ENCODE measurements around the gene ZBTB26.

DNA sequence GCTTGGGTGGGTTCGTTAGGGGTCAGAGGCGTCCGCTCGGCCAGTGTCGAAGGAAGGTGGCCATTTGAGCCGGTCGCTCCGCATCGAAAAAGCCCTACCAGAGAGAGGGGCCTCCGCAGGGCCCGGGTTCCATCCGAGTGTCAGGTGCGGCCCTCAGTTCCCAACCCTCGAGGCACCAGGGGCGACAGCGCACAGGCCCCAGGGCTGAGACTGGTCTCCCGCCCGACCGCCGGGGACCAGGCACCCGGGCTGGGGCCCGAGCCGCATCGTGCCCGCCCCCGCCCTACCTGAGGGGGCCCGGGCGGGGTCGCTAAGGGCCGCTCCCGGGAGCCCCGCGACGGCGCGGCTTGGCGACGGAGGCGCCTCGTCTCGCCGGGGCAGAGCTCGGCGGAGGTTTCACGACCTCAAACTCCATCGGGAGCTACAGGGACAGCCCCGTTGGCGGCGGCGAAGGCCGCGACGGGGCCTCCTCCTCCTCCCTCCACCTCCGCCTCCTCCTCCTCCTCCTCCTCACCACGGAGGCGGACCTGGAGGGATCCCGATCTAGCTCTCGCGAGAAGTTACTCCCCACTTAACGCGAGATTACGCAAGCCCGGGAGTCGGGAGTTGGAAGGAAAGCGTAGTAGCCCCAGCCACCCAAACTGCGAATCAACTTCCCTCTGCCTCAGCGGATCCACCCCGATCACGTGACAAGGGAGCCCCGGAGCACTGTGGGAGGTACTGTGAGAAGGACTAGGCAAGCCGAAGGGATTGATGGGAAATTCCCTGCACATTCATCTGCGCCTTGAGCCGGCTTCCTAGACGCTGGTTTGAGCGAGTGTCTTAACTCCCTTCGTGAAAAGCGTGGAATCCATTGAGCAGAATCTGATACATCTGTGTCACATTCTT is 26.2 kb downstream of the ZBTB26 start, which contains the start of gene RC3H2:
- TF ChIP-seq, protein P1, sequence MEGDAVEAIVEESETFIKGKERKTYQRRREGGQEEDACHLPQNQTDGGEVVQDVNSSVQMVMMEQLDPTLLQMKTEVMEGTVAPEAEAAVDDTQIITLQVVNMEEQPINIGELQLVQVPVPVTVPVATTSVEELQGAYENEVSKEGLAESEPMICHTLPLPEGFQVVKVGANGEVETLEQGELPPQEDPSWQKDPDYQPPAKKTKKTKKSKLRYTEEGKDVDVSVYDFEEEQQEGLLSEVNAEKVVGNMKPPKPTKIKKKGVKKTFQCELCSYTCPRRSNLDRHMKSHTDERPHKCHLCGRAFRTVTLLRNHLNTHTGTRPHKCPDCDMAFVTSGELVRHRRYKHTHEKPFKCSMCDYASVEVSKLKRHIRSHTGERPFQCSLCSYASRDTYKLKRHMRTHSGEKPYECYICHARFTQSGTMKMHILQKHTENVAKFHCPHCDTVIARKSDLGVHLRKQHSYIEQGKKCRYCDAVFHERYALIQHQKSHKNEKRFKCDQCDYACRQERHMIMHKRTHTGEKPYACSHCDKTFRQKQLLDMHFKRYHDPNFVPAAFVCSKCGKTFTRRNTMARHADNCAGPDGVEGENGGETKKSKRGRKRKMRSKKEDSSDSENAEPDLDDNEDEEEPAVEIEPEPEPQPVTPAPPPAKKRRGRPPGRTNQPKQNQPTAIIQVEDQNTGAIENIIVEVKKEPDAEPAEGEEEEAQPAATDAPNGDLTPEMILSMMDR (IDR thresholded peaks at IDR 0.05) = peak in 2 of 3 experiments; percentile 2 to 6
- peak; percentile 96 to 99 for TF ChIP-seq POLR2AphosphoS5 (IDR thresholded peaks at IDR 0.05; ENCODE audit: insufficient read depth in 1 of 2, low read depth in 1 of 2)
- peak; percentile 46 to 95 for TF ChIP-seq POLR2A (IDR thresholded peaks at IDR 0.05)
